ENCODE data around the gene PNPLA4. TPM values are rescaled to one million over a fixed set of nuclear protein-coding genes. Genes with fewer than 3 reads are reported as not detected.

Gene PNPLA4
- total RNA-seq, 1 donor from 2014 or later, result 5.7 TPM

DNA sequence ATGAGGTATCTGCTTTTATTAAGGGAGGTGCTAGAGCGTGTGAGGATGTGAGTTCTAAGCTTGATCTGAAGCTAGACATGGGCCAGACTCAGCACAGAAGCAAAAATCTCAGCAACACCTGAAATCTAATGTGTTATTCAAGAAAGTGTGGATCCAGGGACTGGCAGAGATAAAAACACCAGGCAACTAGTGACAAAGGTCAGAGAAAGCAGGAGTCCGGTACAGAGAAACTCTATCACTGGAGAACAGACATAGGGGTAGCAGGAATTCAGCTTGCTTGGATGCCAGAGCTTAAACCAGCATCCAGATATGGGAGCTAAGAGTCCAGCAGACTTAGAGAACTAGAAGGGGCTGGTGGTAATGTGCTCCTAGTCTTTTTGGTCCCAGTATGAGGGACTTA, 50.3 kb downstream of the PNPLA4 start:
- no peak for FAIRE-seq
- DNase-seq (ENCODE audit: low spot score in 2 of 2), result no peak

DNA sequence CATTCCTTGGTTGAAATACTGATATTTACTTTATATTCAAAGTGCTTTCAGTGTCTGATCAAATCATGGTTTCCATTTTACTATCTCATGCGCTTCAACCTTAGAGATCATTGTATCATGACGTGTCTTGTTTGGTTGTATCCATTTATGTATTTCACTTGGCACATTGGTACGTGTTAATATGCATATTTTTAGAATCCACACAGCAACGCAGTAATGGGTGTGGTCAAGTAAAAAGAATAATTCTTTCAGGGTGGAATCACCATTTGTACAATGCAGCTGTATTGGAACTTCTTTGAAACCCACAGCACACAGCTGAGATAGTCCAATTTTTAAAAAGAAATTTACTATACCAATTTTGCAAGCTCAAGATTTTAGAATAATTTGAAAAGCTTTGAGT, 55.2 kb downstream of the PNPLA4 start:
- DNase-seq (ENCODE audit: low spot score in 2 of 2) (no peak), FAIRE-seq (no peak)

DNA sequence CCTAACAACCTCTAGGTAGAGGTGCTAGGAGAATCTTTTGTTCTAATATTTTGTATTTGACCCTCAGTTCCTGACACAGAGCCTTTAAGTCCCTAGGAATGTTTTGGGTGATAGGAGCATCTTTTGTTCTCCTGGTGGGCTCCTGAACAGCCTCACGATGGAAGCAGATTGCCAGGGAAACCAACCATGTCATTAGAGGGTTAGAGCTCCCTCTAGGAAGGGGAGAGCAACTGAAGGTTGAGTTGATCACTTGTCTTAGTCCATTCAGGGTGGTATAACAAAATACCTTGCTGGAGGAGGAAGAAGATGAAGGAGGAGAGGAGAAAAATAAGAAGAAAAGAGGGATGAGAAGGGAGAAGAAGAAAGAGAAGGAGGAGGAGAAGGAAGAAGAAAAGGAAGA, 75.0 kb downstream of the PNPLA4 start:
- FAIRE-seq, result no peak

More for the DNA sequence above, 75.0 kb downstream of the PNPLA4 start:
- no peak for DNase-seq (ENCODE audit: low spot score in 2 of 2)

Small RNA genes lying within 50 kb of the gene (small RNA-seq; reads per million reads assigned to genes)
- gene AC005296.1, result not detected

Other genes starting within 250 kb of the PNPLA4 start
- gene VCX, start 84.2 kb downstream of the PNPLA4 start, total RNA-seq, result not detected
- gene VCX2, start 243.9 kb upstream of the PNPLA4 start, total RNA-seq, result not detected